ENCODE results near the gene ARHGEF2.

Gene ARHGEF2

DNA sequence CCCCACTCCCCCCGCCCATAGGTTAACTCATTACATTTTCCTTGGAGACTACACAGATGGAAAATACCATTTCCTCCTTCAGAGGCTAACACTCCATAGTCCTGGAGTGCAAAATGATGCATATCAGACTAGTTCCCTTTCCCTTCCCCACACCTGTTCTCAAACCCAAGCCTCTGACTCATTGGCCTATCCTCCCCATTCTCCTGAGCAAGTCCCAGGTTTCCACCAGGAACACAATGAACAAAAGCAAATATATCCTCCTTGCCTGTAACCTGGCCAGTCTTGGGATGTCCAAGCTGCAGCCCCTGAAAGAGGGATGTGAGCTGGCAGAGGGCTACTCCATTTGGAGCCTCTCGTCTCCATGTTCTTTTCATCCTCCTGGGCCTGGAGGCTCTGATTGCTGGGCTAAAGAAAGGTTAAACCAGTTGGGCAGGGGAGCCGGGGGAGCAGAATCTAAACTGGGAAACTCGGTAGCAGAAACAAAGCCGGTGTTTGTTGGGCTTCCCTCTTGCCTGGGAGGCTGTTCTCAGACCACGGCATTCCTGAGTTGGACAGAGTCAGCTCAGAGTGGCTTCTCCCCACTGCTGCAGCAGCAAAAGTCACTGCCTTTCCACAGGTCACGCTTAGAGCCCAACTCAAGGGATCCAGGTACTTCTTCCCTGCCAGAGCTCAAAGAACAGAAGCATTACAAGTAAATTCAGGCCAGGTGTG lies 28.5 kb upstream of the ARHGEF2 start:
- TF ChIP-seq, protein P1, sequence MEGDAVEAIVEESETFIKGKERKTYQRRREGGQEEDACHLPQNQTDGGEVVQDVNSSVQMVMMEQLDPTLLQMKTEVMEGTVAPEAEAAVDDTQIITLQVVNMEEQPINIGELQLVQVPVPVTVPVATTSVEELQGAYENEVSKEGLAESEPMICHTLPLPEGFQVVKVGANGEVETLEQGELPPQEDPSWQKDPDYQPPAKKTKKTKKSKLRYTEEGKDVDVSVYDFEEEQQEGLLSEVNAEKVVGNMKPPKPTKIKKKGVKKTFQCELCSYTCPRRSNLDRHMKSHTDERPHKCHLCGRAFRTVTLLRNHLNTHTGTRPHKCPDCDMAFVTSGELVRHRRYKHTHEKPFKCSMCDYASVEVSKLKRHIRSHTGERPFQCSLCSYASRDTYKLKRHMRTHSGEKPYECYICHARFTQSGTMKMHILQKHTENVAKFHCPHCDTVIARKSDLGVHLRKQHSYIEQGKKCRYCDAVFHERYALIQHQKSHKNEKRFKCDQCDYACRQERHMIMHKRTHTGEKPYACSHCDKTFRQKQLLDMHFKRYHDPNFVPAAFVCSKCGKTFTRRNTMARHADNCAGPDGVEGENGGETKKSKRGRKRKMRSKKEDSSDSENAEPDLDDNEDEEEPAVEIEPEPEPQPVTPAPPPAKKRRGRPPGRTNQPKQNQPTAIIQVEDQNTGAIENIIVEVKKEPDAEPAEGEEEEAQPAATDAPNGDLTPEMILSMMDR (IDR thresholded peaks at IDR 0.05; ENCODE audit: insufficient read depth, low read length, missing control alignments), result no peak
- H3K4me3 ChIP-seq (ENCODE audit: low read depth, low read length), result no peak overlapping the region
- ChIA-PET POLR2A (no interaction called here), CTCF (interaction anchor here (1.5 to 3.0 kb wide), 3 partner anchors 9 to 17 kb away, joined by 3 to 16 read pairs (median 7); no protein-coding TSS in a partner anchor)
- no peak for DNase-seq (ENCODE audit: low read depth, low spot score)

DNA sequence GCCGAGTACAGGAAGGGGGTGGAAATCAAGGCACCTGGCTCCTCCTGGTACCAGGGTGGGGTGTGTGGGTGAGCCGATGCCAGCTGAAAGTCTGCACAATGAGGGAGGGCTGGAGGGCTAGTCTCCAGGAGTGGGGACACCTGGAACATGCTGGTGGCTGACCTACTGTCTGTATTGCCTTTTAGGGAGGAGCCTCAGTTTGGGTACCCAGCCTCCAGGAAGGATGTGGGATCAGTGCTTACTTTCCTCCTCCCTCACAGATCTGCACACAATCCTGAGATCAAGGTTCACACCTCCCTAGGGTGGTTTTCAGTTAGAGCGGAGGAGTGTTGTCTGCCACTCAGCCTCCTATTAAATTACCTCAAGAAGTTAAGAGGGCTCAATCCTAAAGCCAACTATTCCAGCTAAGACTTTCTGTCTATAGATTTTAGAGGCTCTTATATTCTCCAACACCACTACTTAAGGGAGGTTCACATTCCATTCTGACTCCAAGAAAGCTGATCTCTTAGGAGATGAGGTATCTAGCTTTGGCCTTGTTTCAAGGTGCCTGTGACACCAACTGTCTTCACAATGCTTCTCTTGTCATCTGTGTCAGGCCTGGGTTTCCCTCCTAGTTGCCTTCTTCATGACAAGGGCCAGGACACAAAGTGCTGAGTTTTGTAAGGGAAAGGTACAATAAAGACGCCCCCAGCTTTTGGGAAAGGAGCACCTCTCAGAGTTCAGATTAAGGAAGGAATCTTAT lies 26.7 kb upstream of the ARHGEF2 start:
- TF ChIP-seq, protein P1 (IDR thresholded peaks at IDR 0.05; ENCODE audit: insufficient read depth, low read length, missing control alignments), result no peak
- no peak for DNase-seq (ENCODE audit: low read depth, low spot score)
- no peak overlapping the region for H3K4me3 ChIP-seq (ENCODE audit: low read depth, low read length)
- POLR2A ChIA-PET, result interaction anchor here (0.6 kb wide), 3 partner anchors 8 to 96 kb away, joined by 3 to 4 read pairs (median 3); no protein-coding TSS in a partner anchor
- CTCF ChIA-PET, result interaction anchor here (0.7 to 2.4 kb wide), 5 partner anchors 15 to 221 kb away, joined by 3 to 15 read pairs (median 3); no protein-coding TSS in a partner anchor

DNA sequence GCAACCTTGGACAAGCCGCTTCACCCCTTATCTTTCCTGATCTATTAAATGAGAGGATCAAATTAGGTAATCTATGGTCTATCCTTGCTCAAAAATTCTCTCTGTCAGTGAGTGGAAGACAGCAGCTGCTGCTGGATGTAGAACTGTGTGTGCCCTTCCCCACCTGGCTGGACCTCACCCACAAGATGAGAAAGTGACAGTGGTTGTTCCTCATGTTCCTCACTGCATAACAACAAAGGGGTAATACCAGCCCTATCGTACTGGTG lies 25.5 kb upstream of the ARHGEF2 start:
- TF ChIP-seq, protein P1 (IDR thresholded peaks at IDR 0.05; ENCODE audit: insufficient read depth, low read length, missing control alignments), result no peak
- no peak overlapping the region for H3K4me3 ChIP-seq (ENCODE audit: low read depth, low read length)
- CTCF ChIA-PET, result interaction anchor here (0.8 to 2.4 kb wide), 4 partner anchors 12 to 222 kb away, joined by 3 to 15 read pairs (median 6); no protein-coding TSS in a partner anchor
- POLR2A ChIA-PET, result interaction anchor here (0.5 kb wide), 1 partner anchor 65 kb away, joined by 3 read pairs; no protein-coding TSS in a partner anchor
- DNase-seq (ENCODE audit: low read depth, low spot score), result no peak

DNA sequence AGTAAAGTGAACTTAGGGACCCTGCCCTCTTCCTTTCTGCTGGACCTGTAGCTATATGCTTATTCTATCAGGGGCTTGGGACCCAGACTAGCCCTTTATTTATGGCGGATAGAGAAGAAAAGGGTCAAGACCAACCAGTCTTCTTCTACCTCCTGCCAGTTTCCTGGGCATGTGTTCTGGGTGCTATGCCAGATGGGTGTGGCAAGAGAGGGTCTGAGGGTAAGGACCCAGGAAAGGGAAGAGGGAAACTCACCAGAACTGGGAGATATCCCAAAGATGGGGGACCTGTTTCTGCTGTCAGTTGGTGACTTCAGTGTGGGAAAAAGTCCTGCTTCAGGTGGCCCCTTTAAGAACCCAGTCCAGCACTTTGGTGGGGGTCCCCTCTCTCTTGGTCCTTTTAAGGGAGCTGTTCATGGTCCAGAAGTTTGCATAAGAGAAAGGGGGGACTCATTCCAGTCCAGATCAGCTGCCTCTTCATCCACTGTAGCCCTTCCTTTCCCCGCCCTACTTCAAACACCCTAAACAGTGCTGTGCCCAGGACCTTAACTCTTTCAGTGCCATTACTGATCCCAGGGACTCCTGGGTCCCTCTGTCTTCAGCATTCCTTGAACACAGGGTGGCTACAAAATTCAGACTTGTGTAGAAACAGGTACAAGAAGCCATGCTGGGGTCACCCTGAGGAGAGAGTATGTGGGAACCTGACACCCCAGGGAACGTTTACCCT lies 24.0 kb upstream of the ARHGEF2 start:
- POLR2A ChIA-PET, result interaction anchor here (0.6 kb wide), 1 partner anchor 26 kb away, joined by 4 read pairs; no protein-coding TSS in a partner anchor
- TF ChIP-seq, protein P1 (IDR thresholded peaks at IDR 0.05; ENCODE audit: insufficient read depth, low read length, missing control alignments), result no peak
- no peak overlapping the region for H3K4me3 ChIP-seq (ENCODE audit: low read depth, low read length)
- DNase-seq (ENCODE audit: low read depth, low spot score), result no peak
- CTCF ChIA-PET, result interaction anchor here (0.8 to 2.9 kb wide), 4 partner anchors 11 to 18 kb away, joined by 3 to 16 read pairs (median 4); no protein-coding TSS in a partner anchor

DNA sequence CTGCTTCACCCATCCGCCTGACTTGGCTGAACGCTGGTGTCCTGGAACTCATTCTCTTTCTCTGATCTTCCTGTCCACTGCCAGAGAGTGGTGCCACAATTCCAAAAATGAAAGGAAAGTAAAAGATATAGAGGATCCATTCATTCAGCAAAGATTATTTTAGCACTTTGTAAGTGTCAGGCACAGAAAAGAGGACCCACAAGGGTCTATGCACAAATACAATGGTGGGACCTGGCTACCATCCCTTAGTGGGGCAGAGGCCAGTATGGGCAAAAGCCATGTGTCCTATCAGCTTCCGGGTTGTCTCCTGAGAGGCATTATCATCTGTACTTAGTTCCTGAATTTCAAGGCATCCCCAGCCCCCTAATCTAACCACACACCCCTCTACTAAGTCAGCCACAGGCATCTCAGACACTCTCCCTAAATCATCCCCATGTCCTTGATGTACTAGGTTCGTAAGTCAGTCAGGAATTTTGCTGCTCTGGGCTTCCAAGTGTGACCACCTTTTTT lies 23.4 kb upstream of the ARHGEF2 start:
- ChIA-PET POLR2A (interaction anchor here (0.6 kb wide), 1 partner anchor 25 kb away, joined by 4 read pairs; no protein-coding TSS in a partner anchor), CTCF (interaction anchor here (1.2 to 2.9 kb wide), 6 partner anchors 11 to 358 kb away, joined by 3 to 16 read pairs (median 4); no protein-coding TSS in a partner anchor)
- no peak for DNase-seq (ENCODE audit: low read depth, low spot score)
- TF ChIP-seq, protein P1 (IDR thresholded peaks at IDR 0.05; ENCODE audit: insufficient read depth, low read length, missing control alignments), result no peak
- no peak overlapping the region for H3K4me3 ChIP-seq (ENCODE audit: low read depth, low read length)
